Measurements from ENCODE around the gene CFLAR.

- no peak for TF ChIP-seq SMAD4 (CRISPR knock-in tag; conservative IDR thresholded peaks at IDR 0.05)
- no peak for TF ChIP-seq HMGXB4 (CRISPR knock-in tag; IDR thresholded peaks at IDR 0.05)
- TF ChIP-seq ESRRA (IDR thresholded peaks at IDR 0.05; ENCODE audit: borderline replicate concordance, low read depth): no peak
- TF ChIP-seq CTCF (IDR thresholded peaks at IDR 0.05 in 2 of 3, conservative IDR thresholded peaks at IDR 0.05 in 1 of 3; ENCODE audit: insufficient read depth in 2 of 3, low read depth in 1 of 3, low read length in 3 of 3): no peak
- no peak for TF ChIP-seq E2F1 (CRISPR knock-in tag; IDR thresholded peaks at IDR 0.05)
- TF ChIP-seq EZH2 (IDR thresholded peaks at IDR 0.05; ENCODE audit: borderline replicate concordance, low read depth, low read length): no peak
- TF ChIP-seq EGR1 (conservative IDR thresholded peaks at IDR 0.05): no peak
- TF ChIP-seq YBX1 (IDR thresholded peaks at IDR 0.05): no peak
- TF ChIP-seq ARNT (IDR thresholded peaks at IDR 0.05): no peak
- no peak for TF ChIP-seq EP300 (IDR thresholded peaks at IDR 0.05; ENCODE audit: low read length)
- no peak for TF ChIP-seq HEY1 (CRISPR knock-in tag; IDR thresholded peaks at IDR 0.05; ENCODE audit: borderline replicate concordance)
Measured at GRCh38 chr2:201200345-201200744, 84.4 kb downstream of the CFLAR start.

Data from K562 (cell line).